ENCODE measurements around the gene ESRRB. TPM values are rescaled to one million over a fixed set of nuclear protein-coding genes. Genes with fewer than 3 reads are reported as not detected.
A peak's percentile ranks its signal among the peaks of the same experiment; 100 is the strongest.

Gene ESRRB
- total RNA-seq, 1 donor from 2014 or later = 0.17 TPM

GRCh38 chr14:76331328-76332011 is 44.5 kb upstream of the ESRRB start:
- TF ChIP-seq CTCF (conservative IDR thresholded peaks at IDR 0.05; ENCODE audit: low read depth, low read length) = no peak
- H3K4me3 ChIP-seq (ENCODE audit: low read depth, low read length) = no peak overlapping the region
- no peak for DNase-seq (ENCODE audit: low read depth)

- no peak for DNase-seq (ENCODE audit: low read depth)
- TF ChIP-seq CTCF (conservative IDR thresholded peaks at IDR 0.05; ENCODE audit: low read depth, low read length) = no peak
- no peak overlapping the region for H3K4me3 ChIP-seq (ENCODE audit: low read depth, low read length)
These were observed 42.3 kb upstream of the ESRRB start for GRCh38 chr14:76333664-76334063.

GRCh38 chr14:76334316-76334715 is 41.6 kb upstream of the ESRRB start:
- DNase-seq (ENCODE audit: low read depth) = no peak
- no peak overlapping the region for H3K4me3 ChIP-seq (ENCODE audit: low read depth, low read length)
- TF ChIP-seq CTCF (conservative IDR thresholded peaks at IDR 0.05; ENCODE audit: low read depth, low read length) = no peak

- no peak for TF ChIP-seq CTCF (conservative IDR thresholded peaks at IDR 0.05; ENCODE audit: low read depth, low read length)
- DNase-seq (ENCODE audit: low read depth) = no peak
- H3K4me3 ChIP-seq (ENCODE audit: low read depth, low read length) = no peak overlapping the region
These were observed 39.1 kb upstream of the ESRRB start for GRCh38 chr14:76336876-76337275.

GRCh38 chr14:76337635-76338545 is 38.0 kb upstream of the ESRRB start:
- no peak for TF ChIP-seq CTCF (conservative IDR thresholded peaks at IDR 0.05; ENCODE audit: low read depth, low read length)
- no peak for DNase-seq (ENCODE audit: low read depth)
- H3K4me3 ChIP-seq (ENCODE audit: low read depth, low read length) = peak overlapping the region; percentile 26

- H3K4me3 ChIP-seq (ENCODE audit: low read depth, low read length) = no peak overlapping the region
- no peak for DNase-seq (ENCODE audit: low read depth)
- TF ChIP-seq CTCF (conservative IDR thresholded peaks at IDR 0.05; ENCODE audit: low read depth, low read length) = no peak
These were observed 36.0 kb upstream of the ESRRB start for GRCh38 chr14:76339728-76340615.
